Muscle of back (tissue), 13 donors: Measurements from ENCODE around the gene PYGL. TPM values are rescaled to one million over a fixed set of nuclear protein-coding genes. Genes with fewer than 3 reads are reported as not detected.
A peak's percentile ranks its signal among the peaks of the same experiment; 100 is the strongest.

Experiments
- DNase-seq, 3 donors: peaks; one replicate each; pipeline versions ENCODE4 v3.0.0 to v3.0.0-alpha.2; 2013
- long read RNA-seq, 9 donors: transcript quantifications; one replicate each; lab custom pipeline, GENCODE V29; 2026
- polyA plus RNA-seq, 10 donors: library from polyadenylated mRNA; unstranded; fragments of 120-200 nt; gene quantifications; one replicate each; pipeline ENCODE4 v1.2.1, GENCODE V29; 2013; ENCODE audit not compliant: insufficient read length in 10 of 10

Gene PYGL
- 10 to 100 TPM; 25.4 to 46.4 (median 37.1) TPM for polyA plus RNA-seq
- long read RNA-seq, donor 1, partial matches to known transcripts = 9 of 10 reads
- long read RNA-seq, donor 1, other reads (novel, unspliced or antisense) = 0 of 10 reads
- long read RNA-seq, donor 2, transcript PYGL-201 (20 exons, 3,048 nt) = major isoform, 5 of 6 reads
- long read RNA-seq, donor 2, partial matches to known transcripts = 0 of 6 reads
- long read RNA-seq, donor 2, other reads (novel, unspliced or antisense) = 0 of 6 reads
- long read RNA-seq, donor 3 = 0 reads
- long read RNA-seq, donor 4, partial matches to known transcripts = 7 of 11 reads
- long read RNA-seq, donor 4, other reads (novel, unspliced or antisense) = 0 of 11 reads
- long read RNA-seq, donor 5, partial matches to known transcripts = 5 of 8 reads
- long read RNA-seq, donor 5, other reads (novel, unspliced or antisense) = 0 of 8 reads
- long read RNA-seq, donor 6, partial matches to known transcripts = 11 of 14 reads
- long read RNA-seq, donor 6, other reads (novel, unspliced or antisense) = 0 of 14 reads
- long read RNA-seq, donor 7, partial matches to known transcripts = 5 of 6 reads
- long read RNA-seq, donor 7, other reads (novel, unspliced or antisense) = 0 of 6 reads
- long read RNA-seq, donor 8, partial matches to known transcripts = 0 of 1 reads
- long read RNA-seq, donor 8, other reads (novel, unspliced or antisense) = 0 of 1 reads
- long read RNA-seq, donor 9 = 0 reads

DNA sequence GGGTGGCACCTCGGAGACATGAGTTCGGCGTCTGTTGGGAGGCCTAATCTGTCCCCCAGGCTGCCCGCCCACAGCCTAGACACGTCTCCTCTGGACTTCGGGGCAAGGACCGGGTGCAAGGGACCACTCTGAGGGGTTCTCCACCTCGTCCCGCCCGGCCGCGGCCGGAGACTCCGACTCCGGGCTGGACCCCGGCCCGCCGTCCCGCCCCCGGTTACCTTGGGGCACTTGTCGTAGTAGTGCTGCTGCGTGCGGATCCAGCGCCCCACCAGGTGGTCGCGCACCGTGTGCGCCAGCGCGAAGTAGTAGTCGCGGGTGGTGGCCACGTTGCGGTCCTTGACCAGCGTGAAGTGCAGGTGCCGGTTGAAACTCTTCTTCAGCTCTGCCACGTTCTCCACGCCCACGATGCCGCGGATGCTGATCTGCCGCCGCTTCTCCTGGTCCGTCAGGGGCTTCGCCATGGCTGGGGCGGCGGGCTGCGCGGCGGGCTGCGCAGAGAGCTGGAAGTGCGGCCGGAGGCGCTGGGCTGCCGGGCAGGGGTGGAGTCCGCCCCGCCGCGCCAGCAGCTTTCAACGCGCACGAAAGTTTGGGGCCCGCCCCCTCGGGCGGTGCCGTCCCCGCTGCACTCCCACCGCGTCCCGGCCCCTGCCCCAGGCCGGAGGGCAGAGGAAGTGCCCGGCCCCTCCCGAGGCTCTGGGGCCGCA, at the start of gene PYGL:
Gene PYGL (minus strand): TSS at position 541 of the 704 bp plus-strand sequence. CDS start 80 bp downstream, at position 461.
- peak; percentile 49 to 91 (median 82) for DNase-seq

DNA sequence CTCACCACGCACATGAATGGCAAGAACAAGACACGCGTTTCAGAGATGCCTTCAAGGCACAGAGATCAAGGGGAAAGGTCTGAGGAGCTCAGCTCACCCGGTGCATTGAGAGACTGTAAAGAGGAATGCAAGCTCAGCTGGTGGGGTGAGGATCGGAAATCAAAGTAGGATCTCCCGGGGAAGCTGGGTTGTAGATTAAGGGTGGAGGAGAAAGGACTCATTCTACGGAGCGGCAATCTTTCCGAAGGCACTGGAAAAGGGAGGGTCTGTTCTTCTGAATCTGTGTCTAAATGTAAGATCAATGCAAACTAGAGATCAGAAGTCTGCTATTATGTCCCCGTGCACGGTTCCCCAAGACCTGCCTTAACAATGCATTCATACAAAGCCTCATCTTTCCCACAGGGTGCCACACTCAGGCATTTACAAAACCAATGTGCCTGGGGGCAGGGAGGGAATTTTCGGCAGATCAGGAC, 41.6 kb upstream of the PYGL start:
- DNase-seq = no peak

DNA sequence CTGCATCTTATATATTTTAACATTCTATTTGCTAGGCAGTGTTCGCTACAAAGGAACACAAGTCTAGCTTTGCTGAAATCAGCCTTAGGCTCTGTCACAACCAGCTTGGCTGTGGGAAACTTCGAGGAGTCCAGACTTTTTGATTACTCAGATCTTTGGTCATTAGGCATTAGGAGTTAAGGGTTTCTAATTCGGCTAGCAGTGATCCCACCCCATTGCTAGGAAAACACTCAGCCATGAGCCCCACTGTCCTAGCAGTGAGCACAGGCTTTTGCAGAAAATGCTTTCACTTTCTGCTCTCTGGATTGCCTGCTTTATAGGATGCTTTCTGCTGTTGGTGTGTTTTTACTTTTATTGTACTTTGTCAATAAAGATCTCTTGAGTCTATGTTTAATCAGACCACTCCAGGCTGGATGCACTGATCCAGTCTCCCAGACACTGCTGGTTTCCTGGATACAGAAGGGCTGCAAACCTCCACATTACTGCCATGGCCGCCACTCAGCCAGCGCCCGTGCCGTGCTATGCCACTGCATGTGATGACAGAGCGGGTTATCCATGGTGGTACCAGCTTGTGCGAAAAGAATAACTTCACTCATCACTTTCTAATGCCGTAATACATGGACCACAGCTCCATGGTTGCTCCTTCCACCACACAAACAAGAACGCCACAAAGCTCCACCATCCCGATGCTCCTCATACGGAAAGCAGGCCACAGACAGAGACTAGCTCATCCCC, 41.0 kb upstream of the PYGL start:
- DNase-seq = peak in 1 of 3 donors; percentile 26

DNA sequence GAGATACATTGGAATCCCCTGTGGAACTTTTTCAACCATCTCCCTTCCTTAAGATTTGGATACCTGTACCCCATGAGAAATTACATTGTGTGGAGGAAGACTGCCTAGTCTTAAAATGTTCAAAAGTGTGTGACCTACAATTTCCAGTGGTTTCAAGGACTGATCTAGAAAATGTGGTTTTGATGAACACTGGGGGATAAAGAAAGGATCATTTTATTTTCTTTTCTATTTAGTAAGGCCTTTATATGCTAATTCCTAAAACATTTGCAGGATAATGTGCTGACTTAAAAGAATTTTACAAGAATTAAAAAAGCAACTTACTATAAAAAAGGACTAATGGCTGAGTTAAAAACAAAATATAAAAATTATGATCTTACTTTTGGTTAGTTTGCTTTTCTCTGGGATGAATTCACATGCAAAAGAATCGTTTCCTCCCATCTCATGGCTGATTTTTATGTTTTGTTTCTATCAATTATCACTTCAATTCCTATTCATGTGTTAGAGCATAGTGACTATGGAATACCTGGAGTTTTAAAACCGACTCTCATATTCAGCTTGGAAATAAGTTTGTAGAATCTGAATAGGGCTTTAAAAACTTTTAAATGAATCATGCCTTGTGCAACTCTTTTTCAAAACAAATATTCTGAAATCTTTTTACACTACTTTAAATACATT, 39.9 kb upstream of the PYGL start:
- DNase-seq = no peak

DNA sequence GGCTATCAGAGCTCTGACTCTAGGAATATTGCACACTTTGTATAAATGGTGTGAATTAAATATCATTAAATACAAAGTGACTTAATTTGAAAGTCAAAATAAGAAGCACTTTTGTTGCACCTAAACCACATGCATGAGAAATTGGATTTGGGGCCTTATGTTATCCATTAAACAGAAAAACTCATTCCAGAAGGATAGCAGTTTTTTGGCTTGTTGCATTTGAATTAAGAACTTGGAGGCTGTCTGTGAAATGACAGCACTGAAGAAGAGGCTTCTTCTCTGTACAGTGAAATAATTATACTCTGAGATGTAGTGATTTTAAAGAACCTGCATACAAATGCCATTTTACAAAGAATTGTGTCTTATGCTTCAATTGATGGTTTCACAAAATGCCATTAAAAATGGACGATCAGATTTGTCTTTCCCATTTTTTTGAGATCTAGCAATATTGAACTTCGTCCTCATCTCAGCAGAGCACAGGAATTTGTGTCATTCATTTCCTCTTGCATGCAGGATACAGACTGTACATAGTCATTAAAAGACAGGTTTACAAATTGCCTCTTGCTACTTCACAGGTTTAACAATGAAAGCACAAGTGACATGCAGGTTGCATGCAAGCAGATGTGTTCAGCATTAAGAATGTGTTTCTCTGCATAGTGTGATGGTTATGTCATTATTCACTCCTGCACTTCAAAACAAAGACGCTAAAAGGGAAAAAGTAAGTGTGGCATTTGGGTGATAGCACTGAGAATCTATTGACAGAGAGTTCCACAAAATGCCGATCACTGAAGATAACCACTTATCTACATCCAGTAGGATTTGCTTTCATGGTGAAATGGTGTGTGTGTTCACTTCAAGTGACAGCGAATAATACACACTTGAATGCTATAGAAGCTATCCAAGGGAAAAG, 35.9 kb upstream of the PYGL start:
- DNase-seq = peak in 1 of 3 donors; percentile 22

DNA sequence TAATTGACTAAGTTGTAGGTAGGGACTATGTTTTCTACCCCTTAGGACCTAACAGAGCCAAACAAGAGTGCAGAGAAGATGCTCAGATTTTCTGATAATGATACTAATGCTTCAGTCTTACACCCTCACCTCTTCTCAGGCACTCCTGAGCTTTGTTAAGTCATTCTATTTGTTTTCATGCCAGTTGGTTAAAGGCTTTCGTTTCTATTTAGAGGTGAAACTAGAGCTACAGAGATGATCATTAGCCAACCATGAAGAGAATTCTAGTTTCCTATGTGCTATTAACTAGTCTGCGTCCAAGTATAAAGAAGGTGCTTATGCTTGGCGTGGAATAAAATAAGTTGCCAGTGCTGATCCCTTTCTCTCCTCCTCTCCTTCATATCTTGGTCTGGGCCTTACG, 34.6 kb upstream of the PYGL start:
- no peak for DNase-seq

DNA sequence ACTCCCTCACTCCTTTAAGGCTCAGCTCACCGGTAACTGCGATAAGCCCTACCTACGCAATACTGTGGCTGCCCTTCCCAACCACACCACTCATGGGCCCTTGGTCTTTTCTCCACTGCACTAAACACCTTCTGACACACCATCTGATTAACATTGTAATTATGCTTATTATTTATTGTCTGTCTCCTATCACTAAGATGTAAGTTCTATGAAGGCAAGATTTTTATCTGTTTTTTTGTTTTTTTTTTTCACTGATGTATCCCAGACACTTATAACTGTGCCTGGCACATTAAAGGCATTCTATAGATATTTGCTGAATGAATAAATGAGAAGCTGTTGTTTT, 34.2 kb upstream of the PYGL start:
- DNase-seq = no peak

DNA sequence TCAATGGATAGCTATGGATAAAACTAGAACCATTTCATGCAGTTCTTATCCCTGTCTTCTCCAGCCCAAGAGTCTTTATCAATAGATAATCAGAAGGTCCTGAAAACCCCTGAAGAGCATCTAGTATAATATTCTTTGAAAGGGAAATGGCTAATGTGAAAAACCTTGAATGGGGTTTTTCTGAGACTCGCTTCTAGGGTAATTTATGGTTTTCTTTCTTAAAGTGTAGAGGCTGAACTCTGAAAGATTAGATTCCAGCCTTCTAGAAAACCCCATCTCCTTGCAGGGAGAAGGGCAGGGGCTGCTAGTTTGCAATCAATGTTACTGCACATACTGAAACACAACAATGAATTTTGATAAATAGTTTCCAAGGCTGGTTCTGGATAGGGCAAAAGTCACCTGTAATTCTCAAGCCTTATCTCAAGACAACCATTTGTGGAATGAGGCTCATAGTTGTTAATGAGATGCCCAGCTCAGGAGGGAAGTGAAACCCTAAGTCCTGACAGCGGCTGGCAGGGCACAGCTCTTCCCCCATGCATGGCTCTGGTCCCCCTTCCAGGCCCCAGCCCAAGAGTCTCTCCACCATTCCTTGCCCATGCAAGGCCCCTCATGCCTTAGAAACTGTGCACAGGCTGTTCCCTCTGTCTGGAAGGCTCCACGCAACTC, 33.7 kb upstream of the PYGL start:
- no peak for DNase-seq

DNA sequence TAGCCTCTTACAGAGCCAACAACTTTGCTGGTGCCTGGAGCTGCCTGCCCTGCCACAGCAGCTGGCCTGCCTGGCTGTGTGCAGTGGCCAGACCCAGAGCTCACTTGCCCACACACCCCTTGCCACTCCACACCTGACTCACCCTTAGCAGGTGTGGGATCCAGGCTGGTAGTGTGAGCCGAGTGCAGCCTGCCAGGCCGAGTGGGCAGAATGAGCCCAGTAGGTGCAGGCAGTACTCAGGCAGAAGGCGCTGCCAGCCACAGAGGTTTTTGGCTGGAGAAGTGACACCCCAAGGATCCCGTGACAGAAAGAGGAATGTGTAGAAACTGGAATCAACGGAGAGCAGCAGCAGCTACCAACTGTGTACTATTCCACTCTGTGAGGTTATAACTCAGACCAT, 29.8 kb upstream of the PYGL start:
- DNase-seq = no peak

DNA sequence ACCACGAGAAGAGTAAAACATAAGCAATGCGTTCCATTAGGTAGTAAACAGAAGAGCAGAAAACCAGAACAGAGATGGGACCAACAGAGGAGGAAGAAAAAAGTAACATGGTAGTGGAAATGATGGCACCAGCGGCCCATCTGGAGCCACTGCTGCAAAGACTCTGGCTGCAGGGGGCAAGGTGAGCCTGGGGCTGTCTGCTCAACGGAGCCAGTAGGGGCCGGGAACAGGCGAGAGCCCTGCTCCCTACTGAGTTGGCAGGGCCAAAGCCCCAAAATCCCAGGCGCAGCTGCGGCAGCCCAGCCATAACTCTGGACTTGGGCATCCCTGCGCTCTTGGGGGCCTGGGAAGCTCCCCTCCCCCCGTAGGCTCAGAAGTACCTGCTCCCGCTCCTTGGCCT, 28.5 kb upstream of the PYGL start:
- DNase-seq = no peak

DNA sequence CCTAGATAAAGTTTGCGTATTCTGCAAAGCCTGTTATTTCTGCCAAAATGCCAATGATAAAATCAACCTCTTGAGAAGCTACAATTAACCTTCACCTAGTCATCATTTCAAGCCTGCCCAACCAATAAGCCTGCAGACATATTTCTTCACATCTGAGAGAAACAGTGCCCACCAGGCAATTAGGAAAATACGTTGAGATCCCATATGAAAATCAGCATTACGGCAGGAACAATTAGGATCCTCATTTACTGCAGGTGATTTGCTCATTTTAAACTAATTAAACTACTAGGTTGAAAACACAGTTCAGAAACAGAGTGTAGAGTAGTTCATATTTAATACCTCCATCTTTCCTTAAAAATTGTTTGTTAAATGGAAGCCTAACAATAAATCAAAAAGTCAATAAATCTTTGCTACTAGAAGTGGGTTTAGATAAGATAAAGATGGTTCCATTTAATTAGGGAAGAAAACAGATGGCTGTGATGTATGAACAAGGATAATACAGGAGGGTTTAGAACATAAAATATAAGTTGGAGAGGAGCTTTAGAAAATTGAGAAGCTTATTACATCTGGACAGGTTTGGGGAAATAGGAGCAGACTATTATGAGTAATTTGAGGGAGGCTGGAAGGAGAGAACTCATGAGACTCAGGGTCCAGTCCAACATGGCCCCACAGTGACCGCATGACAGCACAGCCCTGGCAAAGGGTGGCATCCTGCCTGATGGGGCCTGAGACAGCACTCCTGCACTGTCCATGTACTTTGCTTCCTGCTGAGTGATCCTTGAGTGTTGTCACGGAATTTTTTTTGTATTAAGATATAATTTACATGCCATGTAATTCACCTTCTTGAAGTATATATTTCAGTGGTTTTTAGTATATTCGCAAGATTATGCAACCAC, 26.9 kb upstream of the PYGL start:
- no peak for DNase-seq

DNA sequence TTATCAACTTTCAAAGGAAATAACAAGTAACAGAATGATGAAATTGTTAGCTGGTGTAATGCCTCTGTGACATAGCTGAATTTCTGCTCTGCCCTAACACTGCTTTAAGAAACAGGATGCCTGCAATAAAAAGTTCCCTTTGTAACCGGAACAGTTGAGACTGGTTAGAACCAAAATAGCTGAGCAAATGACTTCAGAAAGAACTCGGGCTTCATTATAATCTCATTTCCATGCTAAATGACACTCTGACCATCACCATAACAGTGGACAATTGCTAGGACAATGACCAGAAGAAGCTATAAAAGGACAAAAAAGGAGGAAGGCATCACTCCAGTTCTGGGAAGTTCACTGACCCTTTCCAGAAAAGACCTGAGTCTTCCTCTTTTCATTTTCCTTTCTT, 23.5 kb upstream of the PYGL start:
- DNase-seq = no peak

DNA sequence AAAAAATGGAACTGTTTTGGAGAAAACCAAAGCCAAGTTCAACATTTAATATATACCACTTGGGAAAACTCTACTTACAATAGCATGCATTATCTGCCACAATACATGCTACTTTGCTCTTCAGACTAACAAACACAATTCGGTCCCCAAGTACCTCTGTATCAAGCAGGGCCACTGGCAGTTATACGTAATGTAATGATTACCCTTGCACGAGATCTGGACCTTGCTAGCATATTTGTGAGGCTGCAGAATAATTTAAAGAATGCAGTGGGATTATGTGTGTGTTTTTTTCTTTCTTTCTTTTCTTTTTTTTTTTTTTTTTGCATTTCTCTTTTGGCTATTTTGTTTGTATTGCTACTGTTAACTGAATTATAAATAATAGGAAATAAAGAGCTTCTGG, 22.8 kb upstream of the PYGL start:
- no peak for DNase-seq

DNA sequence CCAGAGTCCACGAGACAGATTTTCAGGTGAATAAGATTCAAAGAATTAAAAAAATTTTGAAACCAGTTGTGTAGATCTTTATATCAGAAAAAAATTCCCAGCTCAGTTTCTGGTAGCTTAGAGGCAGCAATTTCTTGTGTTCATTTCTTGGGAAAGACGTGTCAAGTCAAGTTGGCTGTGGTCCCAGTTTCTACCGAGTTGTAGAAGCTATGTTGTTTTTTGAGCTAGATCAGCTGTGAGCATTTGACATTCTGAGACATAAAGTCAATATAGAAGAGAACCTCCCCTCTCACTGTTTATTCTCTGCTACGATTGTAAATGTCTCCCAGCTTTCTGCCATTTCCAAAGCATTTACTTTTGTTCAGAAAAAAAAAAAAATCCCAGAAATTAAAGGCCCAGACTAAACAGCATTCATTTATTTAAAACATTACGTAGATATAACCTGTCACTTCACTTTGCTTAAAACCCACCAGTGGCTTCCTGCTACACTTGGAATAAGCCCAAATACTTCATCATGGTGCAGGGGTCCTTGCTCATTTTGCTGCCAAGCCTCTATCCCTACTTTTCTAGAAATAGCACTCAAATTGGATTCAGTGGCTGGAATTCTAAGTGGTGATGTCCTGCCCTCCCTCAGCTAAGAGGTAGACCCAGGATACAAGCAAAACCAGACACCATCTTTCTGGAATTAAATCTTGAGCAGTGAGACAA, 20.6 kb upstream of the PYGL start:
- peak; percentile 71 to 91 (median 74) for DNase-seq

DNA sequence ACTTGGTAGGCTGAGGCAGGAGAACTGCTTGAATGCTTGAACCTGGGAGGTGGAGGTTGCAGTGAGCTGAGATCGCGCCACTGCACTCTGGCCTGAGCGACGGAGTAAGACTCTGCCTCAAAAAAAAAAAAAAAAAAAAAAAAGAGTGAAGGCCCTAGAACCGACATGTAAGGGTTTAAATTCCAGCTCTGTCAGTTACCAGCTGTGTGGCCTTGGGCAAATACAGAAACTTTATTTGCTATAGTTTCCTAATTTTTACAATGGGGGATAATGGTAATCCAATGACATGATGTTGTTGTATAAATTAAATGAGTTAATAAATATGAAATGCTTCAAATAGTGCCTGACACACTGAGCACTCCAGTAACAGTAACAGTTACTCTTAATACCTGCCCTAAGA, 19.6 kb upstream of the PYGL start:
- no peak for DNase-seq

DNA sequence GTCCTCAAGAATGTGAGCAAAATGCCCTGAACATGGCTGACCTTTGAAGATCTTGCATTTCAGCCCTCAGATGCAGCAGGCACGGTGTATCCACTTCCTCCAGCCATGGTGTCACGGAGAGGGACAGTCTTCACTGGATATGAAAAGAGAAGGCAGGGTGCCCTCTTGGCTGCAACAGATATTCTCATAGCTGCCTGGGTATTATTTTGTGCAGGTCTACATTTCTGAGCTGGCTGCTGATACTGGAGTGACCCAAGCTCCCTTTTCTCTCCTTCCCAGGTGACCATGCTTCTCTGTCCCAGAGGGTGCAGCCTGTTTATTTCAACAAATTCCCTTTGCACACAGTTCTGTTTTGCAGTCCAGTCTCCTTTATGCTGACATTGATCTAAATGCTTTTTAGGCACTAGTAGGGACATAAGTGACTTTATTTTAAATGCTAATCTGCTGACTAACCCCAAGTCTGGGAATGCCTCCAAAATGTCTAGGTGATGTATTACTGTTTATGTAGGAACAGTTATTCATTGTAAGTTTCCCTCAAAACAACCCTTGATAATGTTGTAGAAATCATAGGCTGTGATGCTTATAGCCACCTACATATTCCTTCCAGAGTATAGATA, 17.4 kb upstream of the PYGL start:
- peak; percentile 82 to 93 (median 89) for DNase-seq

DNA sequence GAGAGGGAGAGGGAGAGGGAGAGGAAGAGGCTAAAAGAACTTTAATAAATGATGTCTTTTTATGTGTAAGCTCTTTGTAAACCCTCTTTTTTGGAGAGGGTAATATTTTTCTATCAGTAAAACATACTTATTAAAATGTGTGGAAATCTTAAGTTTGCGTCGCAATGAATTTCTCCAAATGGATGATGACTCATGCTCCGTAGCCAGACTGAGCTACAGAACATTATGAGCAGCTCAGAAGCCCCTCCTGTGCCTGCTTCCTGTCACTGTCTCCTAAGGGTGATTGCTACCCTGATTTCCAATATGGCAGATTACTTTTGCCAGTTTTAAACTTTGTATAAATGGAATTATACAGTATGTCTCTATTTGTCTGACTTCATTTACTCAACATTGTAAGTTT, 13.0 kb upstream of the PYGL start:
- DNase-seq = no peak
